T-helper 17 cell (primary cell): ENCODE measurements around the gene ADAMTSL1. TPM values are rescaled to one million over a fixed set of nuclear protein-coding genes. Genes with fewer than 3 reads are reported as not detected.

Experiments
- ATAC-seq: fragments of 150-1000 bp; cut with Tn5 transposase; 2 replicates; pipeline ENCODE4 v1.10.0; 2021; ENCODE audit warnings: mild to moderate bottlenecking, moderate library complexity
- DNase-seq, 3 donors: peaks; one replicate each; pipeline versions ENCODE4 v3.0.0 to v3.0.0-alpha.2; 2020 to 2021
- H3K9me3 ChIP-seq: one replicate; pipeline ENCODE4 v1.7.0; 2013; ENCODE audit warnings: low read length, mild to moderate bottlenecking; ENCODE audit not compliant: control insufficient read depth, poor library complexity, severe bottlenecking
- H3K27ac Mint-ChIP-seq: one replicate; pipeline ENCODE4 v1.8.0; 2022; ENCODE audit warnings: mild to moderate bottlenecking, moderate library complexity, mixed read lengths
- H3K27me3 Mint-ChIP-seq: one replicate; pipeline ENCODE4 v1.8.0; 2022; ENCODE audit warnings: mixed read lengths
- H3K36me3 Mint-ChIP-seq: one replicate; pipeline ENCODE4 v1.8.0; 2022; ENCODE audit warnings: low read depth, mixed read lengths
- H3K4me1 Mint-ChIP-seq: one replicate; pipeline ENCODE4 v1.8.0; 2022; ENCODE audit warnings: mild to moderate bottlenecking, mixed read lengths
- H3K4me3 Mint-ChIP-seq: one replicate; pipeline ENCODE4 v1.8.0; 2022; ENCODE audit warnings: mild to moderate bottlenecking, moderate library complexity, mixed read lengths
- total RNA-seq, 4 donors: library from RNA in 2 of 4; stranded (reverse) in 2 of 4; gene quantifications; one replicate each; pipeline ENCODE4 v1.2.3 and lab custom pipeline; 2022 to 2026

Gene ADAMTSL1
- total RNA-seq, 2 donors from 2014 or later = not detected

GRCh38 chr9:18793122-18793521, 319.2 kb downstream of the ADAMTSL1 start:
- Mint-ChIP-seq H3K4me1 (no peaks in the 10 kb centered on the region), H3K36me3 (no peaks in the 10 kb centered on the region), H3K27ac (no peak overlapping the region), H3K27me3 (peaks cover 16% of the 10 kb centered on the region), H3K4me3 (no peak overlapping the region)
- ATAC-seq = no peak
- no peaks in the 10 kb centered on the region for H3K9me3 ChIP-seq
- no peak for DNase-seq

GRCh38 chr9:18795947-18796671, 322.2 kb downstream of the ADAMTSL1 start:
- H3K36me3 Mint-ChIP-seq = no peaks in the 10 kb centered on the region
- H3K27ac Mint-ChIP-seq = no peak overlapping the region
- no peaks in the 10 kb centered on the region for H3K9me3 ChIP-seq
- ATAC-seq = no peak
- no peaks in the 10 kb centered on the region for H3K4me1 Mint-ChIP-seq
- no peak overlapping the region for H3K4me3 Mint-ChIP-seq
- peaks cover 29% of the 10 kb centered on the region for H3K27me3 Mint-ChIP-seq
- no peak for DNase-seq

- H3K27me3 Mint-ChIP-seq = peaks cover 29% of the 10 kb centered on the region
- no peaks in the 10 kb centered on the region for H3K4me1 Mint-ChIP-seq
- no peaks in the 10 kb centered on the region for H3K36me3 Mint-ChIP-seq
- H3K9me3 ChIP-seq = no peaks in the 10 kb centered on the region
- no peak overlapping the region for H3K27ac Mint-ChIP-seq
- DNase-seq = no peak
- H3K4me3 Mint-ChIP-seq = no peak overlapping the region
- no peak for ATAC-seq
These were observed 322.8 kb downstream of the ADAMTSL1 start for GRCh38 chr9:18796696-18797270.

- Mint-ChIP-seq H3K27ac (no peak overlapping the region), H3K27me3 (peaks cover 29% of the 10 kb centered on the region), H3K36me3 (no peaks in the 10 kb centered on the region), H3K4me3 (no peak overlapping the region), H3K4me1 (no peaks in the 10 kb centered on the region)
- no peaks in the 10 kb centered on the region for H3K9me3 ChIP-seq
- DNase-seq (no peak), ATAC-seq (no peak)
These were observed 324.2 kb downstream of the ADAMTSL1 start for GRCh38 chr9:18798106-18798505.

DNA sequence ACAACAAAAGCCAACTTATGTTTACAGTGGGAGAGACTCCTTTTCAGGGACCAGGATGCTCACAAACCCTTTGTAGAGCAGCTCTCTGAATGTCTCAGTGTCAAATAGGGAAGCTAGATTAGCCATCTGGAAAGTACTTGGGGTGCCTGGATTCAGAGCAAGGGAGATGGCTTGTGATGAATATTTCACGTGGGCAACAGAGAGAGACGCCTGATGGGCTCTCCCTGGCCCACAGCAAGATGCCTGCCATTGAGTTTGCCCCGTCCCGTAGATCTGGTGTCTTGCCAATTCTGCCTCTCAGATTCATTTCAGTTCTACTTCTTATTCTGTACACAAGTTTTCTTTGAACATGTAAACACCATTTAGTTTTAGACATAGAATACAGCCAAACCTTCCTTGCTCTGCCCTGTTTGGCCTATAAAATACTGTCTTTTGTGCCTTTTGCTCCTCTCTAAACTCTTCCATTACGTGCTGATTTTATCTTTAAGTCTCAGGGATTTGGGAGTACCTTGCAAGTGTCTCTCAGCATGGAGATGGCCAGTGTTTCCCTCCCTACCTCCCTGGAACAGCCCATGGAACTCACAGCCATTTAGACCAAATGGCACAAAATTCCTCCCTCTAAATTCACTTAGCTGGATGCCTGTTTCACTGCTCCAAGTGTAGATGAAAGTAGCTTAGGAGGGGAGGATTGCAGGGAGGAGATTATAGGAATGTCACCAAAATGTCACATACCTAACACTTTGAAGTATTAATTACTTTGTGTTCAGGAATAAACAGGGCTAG, 324.7 kb downstream of the ADAMTSL1 start:
- H3K4me3 Mint-ChIP-seq = no peak overlapping the region
- peaks cover 29% of the 10 kb centered on the region for H3K27me3 Mint-ChIP-seq
- ATAC-seq = no peak
- H3K4me1 Mint-ChIP-seq = no peaks in the 10 kb centered on the region
- DNase-seq = no peak
- H3K9me3 ChIP-seq = no peaks in the 10 kb centered on the region
- no peaks in the 10 kb centered on the region for H3K36me3 Mint-ChIP-seq
- H3K27ac Mint-ChIP-seq = no peak overlapping the region

- H3K4me3 Mint-ChIP-seq = no peak overlapping the region
- ATAC-seq = no peak
- DNase-seq = no peak
- no peaks in the 10 kb centered on the region for H3K9me3 ChIP-seq
- no peak overlapping the region for H3K27ac Mint-ChIP-seq
- H3K4me1 Mint-ChIP-seq = no peaks in the 10 kb centered on the region
- peaks cover 34% of the 10 kb centered on the region for H3K27me3 Mint-ChIP-seq
- H3K36me3 Mint-ChIP-seq = no peaks in the 10 kb centered on the region
These were observed 325.5 kb downstream of the ADAMTSL1 start for GRCh38 chr9:18799428-18799827.

- Mint-ChIP-seq H3K4me3 (no peak overlapping the region), H3K27ac (no peak overlapping the region), H3K36me3 (no peaks in the 10 kb centered on the region), H3K27me3 (peaks cover 38% of the 10 kb centered on the region), H3K4me1 (no peaks in the 10 kb centered on the region)
- no peak for ATAC-seq
- H3K9me3 ChIP-seq = no peaks in the 10 kb centered on the region
- no peak for DNase-seq
These were observed 326.6 kb downstream of the ADAMTSL1 start for GRCh38 chr9:18800579-18800978.

DNA sequence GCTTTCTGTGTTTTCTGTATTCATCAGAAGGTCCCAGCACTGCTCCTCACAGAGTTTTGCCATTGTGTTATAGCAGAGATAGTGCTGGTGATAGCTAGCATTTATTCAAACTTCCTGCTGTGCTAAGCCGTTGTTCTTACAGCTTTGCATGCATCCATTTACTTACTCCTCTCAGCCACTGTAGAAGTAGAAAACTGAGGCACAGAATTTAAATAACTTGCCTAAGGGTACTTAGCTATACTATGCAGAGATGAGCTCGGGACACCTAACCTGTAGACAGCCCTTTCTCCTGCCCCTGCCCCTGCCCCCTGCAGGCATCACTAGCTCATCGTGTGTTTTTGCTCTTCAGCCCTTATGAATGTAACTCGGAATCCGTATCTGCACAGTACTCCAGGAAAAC, 331.4 kb downstream of the ADAMTSL1 start:
- H3K9me3 ChIP-seq = no peaks in the 10 kb centered on the region
- Mint-ChIP-seq H3K4me1 (no peaks in the 10 kb centered on the region), H3K4me3 (no peak overlapping the region), H3K36me3 (no peaks in the 10 kb centered on the region), H3K27ac (no peak overlapping the region), H3K27me3 (peaks cover 31% of the 10 kb centered on the region)
- ATAC-seq = no peak
- DNase-seq = no peak

DNA sequence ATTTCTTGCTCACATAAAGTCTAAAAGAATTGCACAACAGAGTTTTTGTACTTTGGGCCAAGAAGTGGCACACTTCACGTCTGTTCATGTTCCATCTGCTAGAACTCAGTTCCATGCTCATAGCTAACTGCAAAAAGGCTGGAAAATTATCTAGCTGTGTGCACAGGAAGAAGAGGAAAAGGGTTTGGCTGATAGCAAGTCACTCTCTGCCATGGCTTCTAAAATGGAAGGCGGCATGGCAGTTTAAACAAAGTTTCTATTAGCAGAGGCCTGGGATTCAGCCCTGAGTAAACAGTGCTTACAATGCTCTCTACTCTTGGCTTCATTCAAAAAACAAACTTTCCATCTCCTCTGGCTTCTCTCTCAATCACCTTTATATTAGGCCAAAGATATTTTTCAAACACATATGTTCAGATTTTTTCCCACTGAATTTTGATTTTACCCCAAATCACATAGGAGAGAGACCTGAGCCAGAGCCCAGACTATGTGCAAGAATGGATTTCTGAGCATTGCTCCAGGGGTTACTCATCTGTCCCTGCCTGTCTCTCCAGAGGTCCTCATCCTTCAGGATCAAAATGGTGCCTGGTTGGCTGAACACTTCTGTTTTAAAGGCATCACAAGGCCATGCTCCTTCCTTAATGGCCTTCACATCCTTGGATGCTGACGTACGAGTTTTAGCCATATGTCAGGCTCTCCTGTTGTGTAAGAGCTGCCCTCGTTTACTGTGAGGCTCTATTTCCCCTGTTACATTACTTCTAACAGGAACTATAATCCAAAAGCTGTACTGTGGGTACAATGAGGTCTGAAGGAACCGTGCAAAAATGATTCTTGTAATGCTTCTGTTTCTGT, 332.5 kb downstream of the ADAMTSL1 start:
- no peak for DNase-seq
- no peaks in the 10 kb centered on the region for H3K9me3 ChIP-seq
- no peak for ATAC-seq
- H3K27ac Mint-ChIP-seq = no peak overlapping the region
- H3K4me1 Mint-ChIP-seq = no peaks in the 10 kb centered on the region
- no peaks in the 10 kb centered on the region for H3K36me3 Mint-ChIP-seq
- H3K27me3 Mint-ChIP-seq = peaks cover 31% of the 10 kb centered on the region
- no peak overlapping the region for H3K4me3 Mint-ChIP-seq

DNA sequence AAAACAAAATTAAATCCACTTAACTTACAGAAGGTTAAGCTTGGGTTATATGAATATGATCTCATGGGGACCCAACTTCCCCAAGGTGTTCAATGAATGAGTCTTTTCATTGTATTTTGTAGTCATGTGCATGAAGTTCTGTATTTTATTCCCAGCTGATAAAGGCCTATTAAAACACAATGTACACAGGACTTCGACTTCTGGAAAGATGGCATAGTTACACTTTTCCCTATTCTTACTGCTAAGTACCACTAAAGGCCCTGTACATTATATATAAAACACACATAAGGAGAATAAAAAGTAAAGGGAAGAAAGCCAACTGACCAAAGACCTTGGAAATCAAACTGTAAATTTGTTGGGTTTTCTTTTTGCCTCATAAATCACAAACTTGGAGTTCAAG, 336.6 kb downstream of the ADAMTSL1 start:
- H3K9me3 ChIP-seq = no peaks in the 10 kb centered on the region
- H3K27ac Mint-ChIP-seq = no peak overlapping the region
- H3K4me1 Mint-ChIP-seq = no peaks in the 10 kb centered on the region
- no peaks in the 10 kb centered on the region for H3K36me3 Mint-ChIP-seq
- H3K4me3 Mint-ChIP-seq = no peak overlapping the region
- no peak for DNase-seq
- ATAC-seq = no peak
- H3K27me3 Mint-ChIP-seq = peaks cover 30% of the 10 kb centered on the region

- no peak for DNase-seq
- no peak for ATAC-seq
- peaks cover 24% of the 10 kb centered on the region for H3K27me3 Mint-ChIP-seq
- no peak overlapping the region for H3K4me3 Mint-ChIP-seq
- H3K36me3 Mint-ChIP-seq = no peaks in the 10 kb centered on the region
- H3K27ac Mint-ChIP-seq = no peak overlapping the region
- H3K9me3 ChIP-seq = no peaks in the 10 kb centered on the region
- H3K4me1 Mint-ChIP-seq = no peaks in the 10 kb centered on the region
These were observed 337.2 kb downstream of the ADAMTSL1 start for GRCh38 chr9:18811171-18811570.

- no peak overlapping the region for H3K4me3 Mint-ChIP-seq
- H3K4me1 Mint-ChIP-seq = no peaks in the 10 kb centered on the region
- H3K27ac Mint-ChIP-seq = no peak overlapping the region
- H3K36me3 Mint-ChIP-seq = no peaks in the 10 kb centered on the region
- H3K9me3 ChIP-seq = no peaks in the 10 kb centered on the region
- DNase-seq = no peak
- peaks cover 19% of the 10 kb centered on the region for H3K27me3 Mint-ChIP-seq
- ATAC-seq = no peak
These were observed 345.5 kb downstream of the ADAMTSL1 start for GRCh38 chr9:18819418-18819817.

- no peak for ATAC-seq
- Mint-ChIP-seq H3K27ac (no peak overlapping the region), H3K27me3 (peaks cover 12% of the 10 kb centered on the region), H3K4me3 (no peak overlapping the region), H3K4me1 (peaks cover 2% of the 10 kb centered on the region), H3K36me3 (no peaks in the 10 kb centered on the region)
- no peaks in the 10 kb centered on the region for H3K9me3 ChIP-seq
- DNase-seq = no peak
These were observed 346.7 kb downstream of the ADAMTSL1 start for GRCh38 chr9:18820566-18821095.
